ENCODE results near the gene CHID1. TPM values are rescaled to one million over a fixed set of nuclear protein-coding genes. Genes with fewer than 3 reads are reported as not detected.

The CHID1 gene
- total and polyA plus RNA-seq, 9 of the 15 experiments (the other 6 are each of a cell fraction or from before 2014, with no cell fraction given) = 15.1 to 108 (median 39.8) TPM

DNA sequence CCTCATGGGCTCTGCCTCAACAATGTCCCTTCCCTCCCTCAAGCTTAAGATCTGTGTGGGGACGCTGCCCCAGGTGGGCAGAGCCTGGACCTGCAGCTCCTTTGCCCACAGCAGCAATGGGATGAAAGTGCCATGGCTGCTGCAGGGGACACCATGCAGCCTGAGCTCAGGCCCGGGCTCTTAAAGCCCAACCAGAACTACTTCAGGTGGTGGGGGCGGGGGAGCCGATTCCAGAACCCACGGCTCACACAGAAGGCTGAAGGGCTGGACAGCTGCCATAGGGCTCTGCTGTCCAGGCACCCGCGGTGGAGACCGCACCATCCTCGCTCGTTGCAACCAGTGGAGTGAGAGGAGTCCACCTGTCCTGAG lies 12.5 kb downstream of the CHID1 start:
- Histone ChIP-seq H3K27me3 (ENCODE audit: control insufficient read depth in 2 of 2, insufficient read depth in 2 of 2, low read length in 2 of 2) (no peaks in the 10 kb centered on the region), H4K20me1 (replicated peaks; ENCODE audit: control insufficient read depth, insufficient read depth, low read length) (no peaks in the 10 kb centered on the region; the same call in 1 of the 2 replicates), H3K9ac (ENCODE audit: insufficient read depth in 1 of 2, low read depth in 2 of 2, low read length in 2 of 2) (peak overlapping the region in 1 of 2 experiments; percentile 4; a peak in 1 of 4 replicates), H3K4me2 (ENCODE audit: insufficient read depth, low read length) (no peak overlapping the region), H3K9me3 (replicated peaks; ENCODE audit: control insufficient read depth, insufficient read depth, low read depth, low read length) (no peaks in the 10 kb centered on the region), H3K27ac (ENCODE audit: extremely low read depth, low read depth, low read length) (no peak overlapping the region), H3K79me2 (ENCODE audit: control insufficient read depth, insufficient read depth, low read length) (no peaks in the 10 kb centered on the region), H3K4me3 (no peak overlapping the region), H3K4me1 (replicated peaks in 1 of 2; ENCODE audit: control insufficient read depth in 2 of 2, insufficient read depth in 2 of 2, low read length in 2 of 2) (peaks cover 0 to 61% of the 10 kb centered on the region in 2 experiments; a peak in 2 of 5 replicates), H2AFZ (ENCODE audit: low read depth, low read length) (no peak overlapping the region), H3K36me3 (ENCODE audit: control insufficient read depth, insufficient read depth, low read length) (peaks cover 65% of the 10 kb centered on the region), H3K9me1 (ENCODE audit: control insufficient read depth, insufficient read depth, low read length) (no peaks in the 10 kb centered on the region)
- no TSS peak for BruUV-seq (replicated peaks)
- DNase-seq (ENCODE audit: extremely low read depth in 1 of 4, low spot score in 3 of 4) (peak in 2 of 4 experiments; percentile 30 to 34), ATAC-seq (peak; percentile 61), FAIRE-seq (no peak)
- 93% methylated on average over 10 of the region's 10 CpGs for WGBS (ENCODE audit: insufficient coverage, low coverage, missing lambda C conversion rate)
- intact Hi-C loops (cut with micrococcal nuclease) (no loop called here), in situ Hi-C loops (cut with MboI) (no loop called here)
- ChIA-PET POLR2A (interaction anchor here (0.6 to 1.0 kb wide), 2 partner anchors 10 to 105 kb away, joined by 3 read pairs; no protein-coding TSS in a partner anchor), CTCF (ENCODE audit: low intra/inter-chr PET ratio) (interaction anchor here (1.0 kb wide), 1 partner anchor 153 kb away, joined by 3 read pairs; no protein-coding TSS in a partner anchor)
- TF ChIP-seq ZNF717 (CRISPR knock-in tag; IDR thresholded peaks at IDR 0.05) (no peak), RBFOX2 (IDR thresholded peaks at IDR 0.05; ENCODE audit: low read depth, low read length) (0 out of 2 replicates have a peak, but pooled peaks have one; percentile 2), CTBP1 (IDR thresholded peaks at IDR 0.05; ENCODE audit: borderline replicate concordance) (no peak), POLR2AphosphoS5 (IDR thresholded peaks at IDR 0.05; ENCODE audit: control insufficient read depth, insufficient read depth, low read depth, low read length) (0 out of 2 replicates have a peak, but pooled peaks have one; percentile 6)
- TF ChIP-seq, protein P1, sequence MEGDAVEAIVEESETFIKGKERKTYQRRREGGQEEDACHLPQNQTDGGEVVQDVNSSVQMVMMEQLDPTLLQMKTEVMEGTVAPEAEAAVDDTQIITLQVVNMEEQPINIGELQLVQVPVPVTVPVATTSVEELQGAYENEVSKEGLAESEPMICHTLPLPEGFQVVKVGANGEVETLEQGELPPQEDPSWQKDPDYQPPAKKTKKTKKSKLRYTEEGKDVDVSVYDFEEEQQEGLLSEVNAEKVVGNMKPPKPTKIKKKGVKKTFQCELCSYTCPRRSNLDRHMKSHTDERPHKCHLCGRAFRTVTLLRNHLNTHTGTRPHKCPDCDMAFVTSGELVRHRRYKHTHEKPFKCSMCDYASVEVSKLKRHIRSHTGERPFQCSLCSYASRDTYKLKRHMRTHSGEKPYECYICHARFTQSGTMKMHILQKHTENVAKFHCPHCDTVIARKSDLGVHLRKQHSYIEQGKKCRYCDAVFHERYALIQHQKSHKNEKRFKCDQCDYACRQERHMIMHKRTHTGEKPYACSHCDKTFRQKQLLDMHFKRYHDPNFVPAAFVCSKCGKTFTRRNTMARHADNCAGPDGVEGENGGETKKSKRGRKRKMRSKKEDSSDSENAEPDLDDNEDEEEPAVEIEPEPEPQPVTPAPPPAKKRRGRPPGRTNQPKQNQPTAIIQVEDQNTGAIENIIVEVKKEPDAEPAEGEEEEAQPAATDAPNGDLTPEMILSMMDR (IDR thresholded peaks at IDR 0.05 in 2 of 3, conservative IDR thresholded peaks at IDR 0.05 in 1 of 3; ENCODE audit: insufficient read depth in 2 of 3, low read depth in 1 of 3, low read length in 3 of 3) = peak in 2 of 3 experiments; percentile 39 to 42; a peak in 4 of 6 replicates
